ENCODE data around the gene TPRG1L.

GRCh38 chr1:3644273-3644672 is 19.5 kb downstream of the TPRG1L start:
- no peak for TF ChIP-seq CTCF (IDR thresholded peaks at IDR 0.05)
- no peak for TF ChIP-seq POLR2A (IDR thresholded peaks at IDR 0.05)

All from testis (tissue), 2 donors.